Lung (tissue), 12 donors: Measurements from ENCODE around the gene AKR7A2. TPM values are rescaled to one million over a fixed set of nuclear protein-coding genes. Genes with fewer than 3 reads are reported as not detected.
"Not testable (repeated sequence)": the region's sequence is repeated elsewhere in the genome, so short reads cannot be mapped to it uniquely, and the experiment has no call there.

Experiments
- ATAC-seq: fragments of 200-7000 bp; cut with Tn5 transposase; one replicate; pipeline ENCODE4 v1.9.1; 2020; ENCODE audit warnings: moderate number of reproducible peaks; ENCODE audit not compliant: insufficient read depth, low FRiP score
- DNase-seq, 3 donors: peaks; one replicate each; pipeline ENCODE4 v3.0.0-alpha.2; 2013 to 2017
- H3K27ac ChIP-seq, 2 donors: one replicate each; pipeline ENCODE4 v1.5.1; 2013; ENCODE audit warnings: mild to moderate bottlenecking in 2 of 2, moderate library complexity in 2 of 2, control low read depth in 1 of 2, inconsistent platforms in 1 of 2, low read depth in 1 of 2, low read length in 1 of 2
- H3K27me3 ChIP-seq, 3 donors: one replicate each; pipeline ENCODE4 v1.5.1; 2013; ENCODE audit warnings: low read length in 2 of 3; ENCODE audit not compliant: control insufficient read depth in 3 of 3, insufficient read depth in 3 of 3
- H3K36me3 ChIP-seq, 4 donors: one replicate each; pipeline ENCODE4 v1.5.1; 2013; ENCODE audit warnings: low read length in 4 of 4, mild to moderate bottlenecking in 1 of 4, moderate library complexity in 1 of 4; ENCODE audit not compliant: control insufficient read depth in 4 of 4, insufficient read depth in 4 of 4
- H3K4me1 ChIP-seq, 5 donors: one replicate each; pipeline ENCODE4 v1.5.1; 2013; ENCODE audit warnings: low read length in 5 of 5, mild to moderate bottlenecking in 2 of 5, moderate library complexity in 1 of 5; ENCODE audit not compliant: control insufficient read depth in 5 of 5, insufficient read depth in 5 of 5
- H3K4me3 ChIP-seq: one replicate; pipeline ENCODE4 v1.5.1; 2013; ENCODE audit warnings: mild to moderate bottlenecking, control low read depth, moderate library complexity
- H3K9ac ChIP-seq, 2 donors: one replicate each; pipeline ENCODE4 v1.5.1; 2013; ENCODE audit warnings: low read length in 2 of 2, control low read depth in 1 of 2; ENCODE audit not compliant: insufficient read depth in 1 of 2
- H3K9me3 ChIP-seq, 4 donors: one replicate each; pipeline ENCODE4 v1.5.1; 2013; ENCODE audit warnings: low read length in 3 of 4, mild to moderate bottlenecking in 1 of 4, moderate library complexity in 1 of 4; ENCODE audit not compliant: control insufficient read depth in 4 of 4, insufficient read depth in 3 of 4
- WGBS, 2 donors: extraction: QIAGEN DNeasy Blood & Tissue Kit; methylation state at CpG; one replicate each; pipeline ENCODE4 v1.1.7; 2013; 5-methylcytosine and 5-hydroxymethylcytosine counted together
- polyA plus RNA-seq, 2 donors: library from polyadenylated mRNA; stranded (reverse); fragments of 200-250 nt; gene quantifications; one replicate each; pipeline ENCODE4 v1.2.1, GENCODE V29; 2013
- total RNA-seq, 2 donors: library from RNA; depleted of rRNA in 1 of 2; stranded (reverse); fragments of >200 nt in 1 of 2; gene quantifications; one replicate each; pipeline ENCODE4 v1.2.1, GENCODE V29; 2014 to 2021
- TF ChIP-seq, protein P1 (sequence below): IDR thresholded peaks from 2 replicates; pipeline ENCODE4 v1.5.1; 2012; ENCODE audit warnings: mild to moderate bottlenecking; ENCODE audit errors: control extremely low read depth, extremely low read depth
- donor health status: control.
- donor health status: control.
- donor health status: Bipolar disorder and iron deficiency.
- donor health status: healthy.
- donor health status: DM: yes; HTN: yes; CAD: no.

Gene AKR7A2
- total and polyA plus RNA-seq, 4 donors = 15.3 to 54.0 (median 43.0) TPM

DNA sequence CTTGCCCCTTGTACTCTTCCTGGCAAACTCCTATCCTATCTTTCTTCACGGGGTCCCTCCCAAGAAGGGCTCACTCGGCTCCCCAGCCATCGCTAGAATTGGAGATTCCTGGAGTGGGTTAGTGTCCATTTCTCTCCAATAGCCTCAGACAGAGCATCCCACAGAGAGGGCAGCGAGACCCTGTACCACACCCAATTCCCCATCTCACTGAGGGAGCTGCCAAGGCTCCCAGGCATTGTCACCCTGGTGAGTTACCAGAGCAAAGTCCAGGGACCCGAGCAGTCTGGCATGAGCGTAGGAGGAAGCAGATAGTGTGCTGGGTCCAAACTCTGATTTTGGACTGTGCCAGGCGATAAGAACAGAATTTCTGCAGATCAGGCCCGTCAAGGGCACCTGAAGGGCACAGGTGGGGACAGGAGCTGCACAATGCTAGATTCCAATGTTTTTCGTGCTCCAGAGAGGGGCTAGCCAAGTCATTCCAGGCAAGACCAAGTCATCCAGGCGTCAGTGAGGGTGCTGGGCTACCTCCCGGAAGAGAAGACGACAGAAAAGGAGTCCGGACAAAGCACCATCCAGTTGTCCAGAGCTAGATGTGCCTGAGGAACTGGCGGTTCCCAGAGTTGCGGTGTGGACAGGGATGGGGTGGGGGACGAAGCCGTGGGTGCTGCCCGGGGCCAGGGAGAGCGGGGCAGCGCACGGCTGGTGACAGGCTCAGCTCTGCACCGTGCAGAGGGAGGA lies 38.7 kb downstream of the AKR7A2 start:
- TF ChIP-seq, protein P1, sequence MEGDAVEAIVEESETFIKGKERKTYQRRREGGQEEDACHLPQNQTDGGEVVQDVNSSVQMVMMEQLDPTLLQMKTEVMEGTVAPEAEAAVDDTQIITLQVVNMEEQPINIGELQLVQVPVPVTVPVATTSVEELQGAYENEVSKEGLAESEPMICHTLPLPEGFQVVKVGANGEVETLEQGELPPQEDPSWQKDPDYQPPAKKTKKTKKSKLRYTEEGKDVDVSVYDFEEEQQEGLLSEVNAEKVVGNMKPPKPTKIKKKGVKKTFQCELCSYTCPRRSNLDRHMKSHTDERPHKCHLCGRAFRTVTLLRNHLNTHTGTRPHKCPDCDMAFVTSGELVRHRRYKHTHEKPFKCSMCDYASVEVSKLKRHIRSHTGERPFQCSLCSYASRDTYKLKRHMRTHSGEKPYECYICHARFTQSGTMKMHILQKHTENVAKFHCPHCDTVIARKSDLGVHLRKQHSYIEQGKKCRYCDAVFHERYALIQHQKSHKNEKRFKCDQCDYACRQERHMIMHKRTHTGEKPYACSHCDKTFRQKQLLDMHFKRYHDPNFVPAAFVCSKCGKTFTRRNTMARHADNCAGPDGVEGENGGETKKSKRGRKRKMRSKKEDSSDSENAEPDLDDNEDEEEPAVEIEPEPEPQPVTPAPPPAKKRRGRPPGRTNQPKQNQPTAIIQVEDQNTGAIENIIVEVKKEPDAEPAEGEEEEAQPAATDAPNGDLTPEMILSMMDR = no peak
- 86 to 89% methylated on average over 22 of the region's 22 CpGs for WGBS, 2 donors
- no peak overlapping the region for H3K4me3 ChIP-seq

DNA sequence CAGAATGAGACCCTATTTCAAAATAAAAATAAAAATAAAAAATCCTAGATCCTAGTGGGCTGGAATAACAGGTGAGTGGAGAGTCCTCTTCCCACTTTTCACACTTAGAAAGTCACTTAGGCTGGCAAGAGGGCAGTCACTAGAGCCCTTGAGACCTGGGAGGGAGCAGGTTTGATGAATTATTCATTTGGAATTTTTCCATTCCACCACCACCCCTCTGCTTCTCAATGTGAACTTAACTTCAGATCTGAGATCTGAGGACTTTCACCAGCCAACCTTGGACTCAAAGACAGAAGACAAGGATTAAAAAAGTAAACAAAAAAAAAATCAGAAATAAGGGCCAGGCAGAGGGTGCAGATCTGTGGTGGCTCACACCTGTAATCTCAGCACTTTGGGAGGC lies 39.9 kb downstream of the AKR7A2 start:
- TF ChIP-seq, protein P1 = no peak
- ATAC-seq (no peak), DNase-seq (no peak)
- Histone ChIP-seq H3K27ac (no peak overlapping the region), H3K4me3 (no peak overlapping the region), H3K9me3 (peaks cover 0 to 12% (median 0%) of the 10 kb centered on the region in 4 donors), H3K36me3 (no peaks in the 10 kb centered on the region), H3K27me3 (peaks cover 0 to 12% (median 4%) of the 10 kb centered on the region in 3 donors), H3K9ac (no peak overlapping the region), H3K4me1 (peaks cover 0 to 4% (median 0%) of the 10 kb centered on the region in 5 donors)

More for the DNA sequence above, 38.7 kb downstream of the AKR7A2 start:
- DNase-seq = no peak
- Histone ChIP-seq H3K4me1 (peaks cover 0 to 4% (median 0%) of the 10 kb centered on the region in 5 donors), H3K9ac (no peak overlapping the region), H3K9me3 (peaks cover 0 to 14% (median 0%) of the 10 kb centered on the region in 4 donors), H3K27ac (no peak overlapping the region), H3K36me3 (no peaks in the 10 kb centered on the region), H3K27me3 (peaks cover 0 to 12% (median 4%) of the 10 kb centered on the region in 3 donors)
- no peak for ATAC-seq

DNA sequence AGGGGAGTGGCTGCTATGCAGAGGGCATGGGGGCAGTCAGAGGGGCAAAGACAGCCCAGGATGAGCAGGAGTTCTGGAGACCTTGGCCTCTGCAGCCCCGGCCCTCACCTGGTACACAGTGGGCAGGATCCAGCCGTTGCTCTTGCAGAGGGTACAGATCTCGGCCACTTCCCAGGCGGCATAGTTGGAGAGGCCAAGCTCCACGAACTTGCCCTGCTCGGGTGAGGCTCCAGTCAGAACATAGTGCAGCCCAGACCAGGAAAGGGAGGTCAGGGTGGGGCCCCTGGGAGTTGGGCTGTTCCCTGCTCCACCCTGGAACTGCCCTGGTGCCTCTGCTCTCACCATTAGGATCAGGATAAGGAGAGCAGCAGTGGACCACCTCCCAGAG lies 41.6 kb downstream of the AKR7A2 start:
- not testable (repeated sequence) for ATAC-seq, H3K36me3 ChIP-seq, H3K4me3 ChIP-seq, H3K9ac ChIP-seq, DNase-seq, H3K4me1 ChIP-seq, H3K27ac ChIP-seq
- Histone ChIP-seq H3K9me3 (peaks cover 0 to 12% (median 0%) of the 10 kb centered on the region in 4 donors), H3K27me3 (peaks cover 0 to 12% (median 4%) of the 10 kb centered on the region in 3 donors)
- 91 to 98% methylated on average over 6 of the region's 6 CpGs for WGBS, 2 donors

DNA sequence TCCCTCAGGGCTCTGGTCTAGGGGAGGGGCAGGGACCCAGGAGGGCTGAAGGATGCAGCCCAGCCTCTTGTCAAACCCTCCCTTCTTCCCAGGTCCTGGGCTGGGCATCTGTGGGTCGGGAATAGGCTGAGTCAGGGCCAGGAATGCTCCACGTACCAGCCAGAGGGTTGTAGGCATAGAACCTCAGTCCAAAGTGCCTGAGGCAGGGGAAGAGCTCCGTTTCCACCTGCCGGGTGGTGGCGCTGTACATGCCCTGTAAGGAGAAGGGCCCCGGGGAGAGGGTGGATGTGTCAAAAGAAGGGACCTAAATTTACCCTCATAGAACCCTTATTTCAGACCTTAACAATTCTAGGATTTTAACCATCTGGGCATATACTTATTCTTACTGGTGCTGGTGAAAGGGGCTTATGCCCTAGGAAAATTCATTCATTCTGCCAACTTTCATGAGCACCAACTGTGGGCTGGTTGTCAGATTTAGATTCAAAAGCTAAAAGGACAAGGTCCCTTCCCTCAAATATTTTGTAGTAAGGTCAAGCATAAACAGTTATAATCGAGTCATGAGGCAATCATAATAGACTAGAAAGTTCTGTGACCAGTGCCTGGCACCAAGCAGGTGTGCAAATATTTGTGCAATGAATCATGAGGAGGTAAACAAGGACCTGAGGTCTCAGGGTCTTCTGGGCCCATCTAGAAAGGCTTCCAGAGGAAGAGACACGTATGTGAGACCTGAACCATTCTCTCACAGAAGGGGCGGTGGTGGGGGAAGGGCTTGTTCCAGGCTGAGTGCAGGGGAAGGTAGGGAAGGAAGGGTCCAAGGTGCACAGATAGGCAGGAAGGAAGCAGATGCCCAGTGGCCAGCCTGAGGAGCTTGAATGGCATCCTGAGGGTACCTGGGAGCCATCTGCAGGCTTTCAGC lies 42.3 kb downstream of the AKR7A2 start:
- H3K4me3 ChIP-seq, H3K9me3 ChIP-seq, ATAC-seq, H3K4me1 ChIP-seq, H3K27ac ChIP-seq, H3K36me3 ChIP-seq, H3K9ac ChIP-seq, DNase-seq: not testable (repeated sequence)
- H3K27me3 ChIP-seq = peaks cover 0 to 12% (median 4%) of the 10 kb centered on the region in 3 donors
- 76 to 86% methylated on average over 7 to 9 of the region's 9 CpGs for WGBS, 2 donors
